ENCODE results near the gene COA3. TPM values are rescaled to one million over a fixed set of nuclear protein-coding genes. Genes with fewer than 3 reads are reported as not detected.

Gene COA3
- 63.9 and 64.1 TPM in 2 replicates for total RNA-seq (2014; rRNA removed; shearing (Covaris generic); ENCODE audit: low replicate concordance)

- no peaks in the 10 kb centered on the region for H4K20me1 ChIP-seq (ENCODE audit: insufficient read depth, low read depth, low read length)
- peaks cover 13% of the 10 kb centered on the region for H3K79me2 ChIP-seq (ENCODE audit: low read length)
- H3K9me2 ChIP-seq (replicated peaks; ENCODE audit: insufficient read depth, low read length): no peaks in the 10 kb centered on the region
- H3K27ac ChIP-seq (ENCODE audit: low read length): no peak within 1 kb of the TSS
- no peaks in the 10 kb centered on the region for H3K36me3 ChIP-seq (ENCODE audit: insufficient read depth, low read length)
- peak within 1 kb of the TSS; percentile 78 for H3K4me2 ChIP-seq (ENCODE audit: low read depth, low read length, poor library complexity, severe bottlenecking)
- H3K9ac ChIP-seq (ENCODE audit: low read length): peak within 1 kb of the TSS; percentile 83
- H2AFZ ChIP-seq (ENCODE audit: low read length): peak within 1 kb of the TSS; percentile 81; the same call in 1 of the 2 replicates
- peak; percentile 92 for DNase-seq
- no peaks in the 10 kb centered on the region for H3K27me3 ChIP-seq (ENCODE audit: low read length)
- peak within 1 kb of the TSS; percentile 93 for H3K4me3 ChIP-seq (ENCODE audit: low read length)
- H3K4me1 ChIP-seq (ENCODE audit: low read length): peaks cover 13% of the 10 kb centered on the region
- no peaks in the 10 kb centered on the region for H3K9me3 ChIP-seq (ENCODE audit: low read length)
Observed at GRCh38 chr17:42798383-42799380, at the start of gene COA3, which contains the start of gene CNTD1. Gene COA3 (minus strand): TSS chr17:42798704. CDS start chr17:42798681, 23 bp downstream. Gene CNTD1 (plus strand): TSS chr17:42798861. CDS start chr17:42799068, 207 bp downstream.

- H3K79me2 ChIP-seq (ENCODE audit: low read length): no peaks in the 10 kb centered on the region
- no peaks in the 10 kb centered on the region for H3K9me3 ChIP-seq (ENCODE audit: low read length)
- H3K4me1 ChIP-seq (ENCODE audit: low read length): no peaks in the 10 kb centered on the region
Observed at GRCh38 chr17:42848093-42848492, 49.6 kb upstream of the COA3 start.

GRCh38 chr17:42846594-42847280, 48.2 kb upstream of the COA3 start:
- Histone ChIP-seq H3K4me3 (ENCODE audit: low read length) (no peak overlapping the region), H2AFZ (ENCODE audit: low read length) (no peak overlapping the region), H3K27ac (ENCODE audit: low read length) (no peak overlapping the region), H3K9me3 (ENCODE audit: low read length) (no peaks in the 10 kb centered on the region), H3K9ac (ENCODE audit: low read length) (no peak overlapping the region), H3K4me2 (ENCODE audit: low read depth, low read length, poor library complexity, severe bottlenecking) (no peak overlapping the region), H3K36me3 (ENCODE audit: insufficient read depth, low read length) (peaks cover 28% of the 10 kb centered on the region), H4K20me1 (ENCODE audit: insufficient read depth, low read depth, low read length) (peaks cover 26% of the 10 kb centered on the region; the same call in 1 of the 2 replicates), H3K79me2 (ENCODE audit: low read length) (no peaks in the 10 kb centered on the region), H3K27me3 (ENCODE audit: low read length) (no peaks in the 10 kb centered on the region), H3K9me2 (replicated peaks; ENCODE audit: insufficient read depth, low read length) (no peaks in the 10 kb centered on the region), H3K4me1 (ENCODE audit: low read length) (no peaks in the 10 kb centered on the region)
- DNase-seq: no peak

More at GRCh38 chr17:42848093-42848492, 49.6 kb upstream of the COA3 start:
- Histone ChIP-seq H3K36me3 (ENCODE audit: insufficient read depth, low read length) (peaks cover 22% of the 10 kb centered on the region), H4K20me1 (ENCODE audit: insufficient read depth, low read depth, low read length) (peaks cover 24% of the 10 kb centered on the region; the same call in 1 of the 2 replicates), H2AFZ (ENCODE audit: low read length) (no peak overlapping the region), H3K9ac (ENCODE audit: low read length) (no peak overlapping the region), H3K27ac (ENCODE audit: low read length) (no peak overlapping the region), H3K9me2 (replicated peaks; ENCODE audit: insufficient read depth, low read length) (no peaks in the 10 kb centered on the region), H3K27me3 (ENCODE audit: low read length) (no peaks in the 10 kb centered on the region), H3K4me3 (ENCODE audit: low read length) (no peak overlapping the region), H3K4me2 (ENCODE audit: low read depth, low read length, poor library complexity, severe bottlenecking) (no peak overlapping the region)
- DNase-seq: no peak

- Histone ChIP-seq H4K20me1 (ENCODE audit: insufficient read depth, low read depth, low read length) (peaks cover 26% of the 10 kb centered on the region; the same call in 1 of the 2 replicates), H3K4me2 (ENCODE audit: low read depth, low read length, poor library complexity, severe bottlenecking) (no peak overlapping the region), H3K9me3 (ENCODE audit: low read length) (no peaks in the 10 kb centered on the region), H3K9ac (ENCODE audit: low read length) (no peak overlapping the region), H3K36me3 (ENCODE audit: insufficient read depth, low read length) (peaks cover 35% of the 10 kb centered on the region), H3K4me1 (ENCODE audit: low read length) (no peaks in the 10 kb centered on the region), H3K27me3 (ENCODE audit: low read length) (no peaks in the 10 kb centered on the region), H3K4me3 (ENCODE audit: low read length) (no peak overlapping the region), H2AFZ (ENCODE audit: low read length) (no peak overlapping the region), H3K27ac (ENCODE audit: low read length) (no peak overlapping the region), H3K79me2 (ENCODE audit: low read length) (no peaks in the 10 kb centered on the region), H3K9me2 (replicated peaks; ENCODE audit: insufficient read depth, low read length) (no peaks in the 10 kb centered on the region)
- no peak for DNase-seq
Observed at GRCh38 chr17:42845918-42846593, 47.6 kb upstream of the COA3 start.

- H4K20me1 ChIP-seq (ENCODE audit: insufficient read depth, low read depth, low read length): peaks cover 26% of the 10 kb centered on the region; the same call in 1 of the 2 replicates
- no peaks in the 10 kb centered on the region for H3K9me3 ChIP-seq (ENCODE audit: low read length)
- no peak overlapping the region for H3K9ac ChIP-seq (ENCODE audit: low read length)
- no peaks in the 10 kb centered on the region for H3K27me3 ChIP-seq (ENCODE audit: low read length)
- H3K27ac ChIP-seq (ENCODE audit: low read length): no peak overlapping the region
- no peaks in the 10 kb centered on the region for H3K4me1 ChIP-seq (ENCODE audit: low read length)
- no peaks in the 10 kb centered on the region for H3K9me2 ChIP-seq (replicated peaks; ENCODE audit: insufficient read depth, low read length)
- no peak for DNase-seq
- H2AFZ ChIP-seq (ENCODE audit: low read length): no peak overlapping the region
- peaks cover 35% of the 10 kb centered on the region for H3K36me3 ChIP-seq (ENCODE audit: insufficient read depth, low read length)
- no peak overlapping the region for H3K4me2 ChIP-seq (ENCODE audit: low read depth, low read length, poor library complexity, severe bottlenecking)
- no peaks in the 10 kb centered on the region for H3K79me2 ChIP-seq (ENCODE audit: low read length)
- H3K4me3 ChIP-seq (ENCODE audit: low read length): no peak overlapping the region
Observed at GRCh38 chr17:42845556-42845917, 47.0 kb upstream of the COA3 start.

- peaks cover 35% of the 10 kb centered on the region for H3K36me3 ChIP-seq (ENCODE audit: insufficient read depth, low read length)
- DNase-seq: no peak
- no peak overlapping the region for H2AFZ ChIP-seq (ENCODE audit: low read length)
- peaks cover 26% of the 10 kb centered on the region; the same call in 1 of the 2 replicates for H4K20me1 ChIP-seq (ENCODE audit: insufficient read depth, low read depth, low read length)
- H3K9me3 ChIP-seq (ENCODE audit: low read length): no peaks in the 10 kb centered on the region
- H3K9me2 ChIP-seq (replicated peaks; ENCODE audit: insufficient read depth, low read length): no peaks in the 10 kb centered on the region
- no peak overlapping the region for H3K27ac ChIP-seq (ENCODE audit: low read length)
- no peak overlapping the region for H3K4me3 ChIP-seq (ENCODE audit: low read length)
- no peak overlapping the region for H3K4me2 ChIP-seq (ENCODE audit: low read depth, low read length, poor library complexity, severe bottlenecking)
- no peaks in the 10 kb centered on the region for H3K4me1 ChIP-seq (ENCODE audit: low read length)
- no peak overlapping the region for H3K9ac ChIP-seq (ENCODE audit: low read length)
- H3K79me2 ChIP-seq (ENCODE audit: low read length): no peaks in the 10 kb centered on the region
- no peaks in the 10 kb centered on the region for H3K27me3 ChIP-seq (ENCODE audit: low read length)
Observed at GRCh38 chr17:42844761-42845555, 46.5 kb upstream of the COA3 start.

GRCh38 chr17:42844271-42844670, 45.8 kb upstream of the COA3 start, which contains the start of gene AOC2:
Gene AOC2 (plus strand): TSS chr17:42844580. CDS start chr17:42844627, 47 bp downstream.
- Histone ChIP-seq H3K4me2 (ENCODE audit: low read depth, low read length, poor library complexity, severe bottlenecking) (no peak within 1 kb of the TSS), H3K4me1 (ENCODE audit: low read length) (no peaks in the 10 kb centered on the region), H3K9me3 (ENCODE audit: low read length) (no peaks in the 10 kb centered on the region), H3K4me3 (ENCODE audit: low read length) (no peak within 1 kb of the TSS), H3K27ac (ENCODE audit: low read length) (no peak within 1 kb of the TSS), H3K27me3 (ENCODE audit: low read length) (no peaks in the 10 kb centered on the region), H4K20me1 (ENCODE audit: insufficient read depth, low read depth, low read length) (peaks cover 26% of the 10 kb centered on the region; the same call in 1 of the 2 replicates), H3K79me2 (ENCODE audit: low read length) (no peaks in the 10 kb centered on the region), H3K36me3 (ENCODE audit: insufficient read depth, low read length) (peaks cover 37% of the 10 kb centered on the region), H3K9ac (ENCODE audit: low read length) (no peak within 1 kb of the TSS), H3K9me2 (replicated peaks; ENCODE audit: insufficient read depth, low read length) (no peaks in the 10 kb centered on the region), H2AFZ (ENCODE audit: low read length) (no peak within 1 kb of the TSS)
- DNase-seq: no peak
